ENCODE data around the gene PIEZO2. TPM values are rescaled to one million over a fixed set of nuclear protein-coding genes. Genes with fewer than 3 reads are reported as not detected.

Gene PIEZO2
- total RNA-seq, 1 experiment from 2014 or later, result 5.5 TPM

GRCh38 chr18:10838553-10838952 is 310.8 kb downstream of the PIEZO2 start:
- DNase-seq (ENCODE audit: low spot score), result no peak
- BruUV-seq (replicated peaks), result no TSS peak
- TF ChIP-seq CTCF (conservative IDR thresholded peaks at IDR 0.05; ENCODE audit: low read depth, low read length), result no peak
- TF ChIP-seq EZH2 (IDR thresholded peaks at IDR 0.05; ENCODE audit: borderline replicate concordance, low read depth, low read length, poor library complexity, severe bottlenecking), result no peak
- Histone ChIP-seq H3K27me3 (replicated peaks; ENCODE audit: insufficient read depth, low read depth, low read length, poor library complexity) (no peaks in the 10 kb centered on the region), H3K4me3 (ENCODE audit: low read depth, low read length, poor library complexity, severe bottlenecking) (no peak overlapping the region), H3K36me3 (ENCODE audit: insufficient read depth, low read length, poor library complexity, severe bottlenecking) (no peaks in the 10 kb centered on the region), H3K4me1 (ENCODE audit: insufficient read depth, low read length, poor library complexity, severe bottlenecking) (no peaks in the 10 kb centered on the region), H3K27ac (ENCODE audit: low read depth, low read length, poor library complexity, severe bottlenecking) (no peak overlapping the region), H3K9me3 (ENCODE audit: low read depth, low read length, poor library complexity, severe bottlenecking) (no peaks in the 10 kb centered on the region)
- ChIA-PET POLR2A (ENCODE audit: low non-redundant PET) (no interaction called here), CTCF (no interaction called here)
- intact Hi-C loops (cut with micrococcal nuclease; ENCODE audit: unreplicated experiment), result no loop called here

- DNase-seq (ENCODE audit: low spot score), result no peak
- no peak overlapping the region for H3K4me3 ChIP-seq (ENCODE audit: low read depth, low read length, poor library complexity, severe bottlenecking)
- intact Hi-C loops (cut with micrococcal nuclease; ENCODE audit: unreplicated experiment), result no loop called here
- H3K9me3 ChIP-seq (ENCODE audit: low read depth, low read length, poor library complexity, severe bottlenecking), result peaks cover 4% of the 10 kb centered on the region
- BruUV-seq (replicated peaks), result no TSS peak
- H3K27me3 ChIP-seq (replicated peaks; ENCODE audit: insufficient read depth, low read depth, low read length, poor library complexity), result no peaks in the 10 kb centered on the region
- H3K4me1 ChIP-seq (ENCODE audit: insufficient read depth, low read length, poor library complexity, severe bottlenecking), result no peaks in the 10 kb centered on the region
- no peaks in the 10 kb centered on the region for H3K36me3 ChIP-seq (ENCODE audit: insufficient read depth, low read length, poor library complexity, severe bottlenecking)
- TF ChIP-seq CTCF (conservative IDR thresholded peaks at IDR 0.05; ENCODE audit: low read depth, low read length), result no peak
- no peak for TF ChIP-seq EZH2 (IDR thresholded peaks at IDR 0.05; ENCODE audit: borderline replicate concordance, low read depth, low read length, poor library complexity, severe bottlenecking)
- ChIA-PET POLR2A (ENCODE audit: low non-redundant PET) (no interaction called here), CTCF (no interaction called here)
- no peak overlapping the region for H3K27ac ChIP-seq (ENCODE audit: low read depth, low read length, poor library complexity, severe bottlenecking)
Observed at GRCh38 chr18:10834128-10834815, 315.1 kb downstream of the PIEZO2 start.

- no peak for DNase-seq (ENCODE audit: low spot score)
- POLR2A ChIA-PET (ENCODE audit: low non-redundant PET), result no interaction called here
- Histone ChIP-seq H3K27ac (ENCODE audit: low read depth, low read length, poor library complexity, severe bottlenecking) (no peak overlapping the region), H3K36me3 (ENCODE audit: insufficient read depth, low read length, poor library complexity, severe bottlenecking) (no peaks in the 10 kb centered on the region), H3K4me3 (ENCODE audit: low read depth, low read length, poor library complexity, severe bottlenecking) (no peak overlapping the region), H3K27me3 (replicated peaks; ENCODE audit: insufficient read depth, low read depth, low read length, poor library complexity) (no peaks in the 10 kb centered on the region), H3K9me3 (ENCODE audit: low read depth, low read length, poor library complexity, severe bottlenecking) (peaks cover 4% of the 10 kb centered on the region), H3K4me1 (ENCODE audit: insufficient read depth, low read length, poor library complexity, severe bottlenecking) (no peaks in the 10 kb centered on the region)
- intact Hi-C loops (cut with micrococcal nuclease; ENCODE audit: unreplicated experiment), result no loop called here
- BruUV-seq (replicated peaks), result no TSS peak
- TF ChIP-seq EZH2 (IDR thresholded peaks at IDR 0.05; ENCODE audit: borderline replicate concordance, low read depth, low read length, poor library complexity, severe bottlenecking), result no peak
- no peak for TF ChIP-seq CTCF (conservative IDR thresholded peaks at IDR 0.05; ENCODE audit: low read depth, low read length)
- CTCF ChIA-PET, result no interaction called here
Observed at GRCh38 chr18:10833656-10834055, 315.7 kb downstream of the PIEZO2 start.
